NT2/D1 (cell line): Measurements from ENCODE around the gene NRXN3.

ENCODE experiments used
- DNase-seq: peaks from one replicate; pipeline ENCODE4 v3.0.0-alpha.2; 2011; ENCODE audit warnings: low read depth, low spot score
- H3K27me3 ChIP-seq: 2 replicates; pipeline ENCODE4 v1.6.0; 2011; ENCODE audit warnings: mild to moderate bottlenecking; ENCODE audit not compliant: insufficient read length, insufficient read depth
- H3K36me3 ChIP-seq: 2 replicates; pipeline ENCODE4 v1.6.1; 2011; ENCODE audit warnings: mild to moderate bottlenecking, low read length, mixed read lengths; ENCODE audit not compliant: insufficient read depth, insufficient read length
- H3K4me1 ChIP-seq: 2 replicates; pipeline ENCODE4 v1.5.1; 2011; ENCODE audit not compliant: insufficient read depth, insufficient read length
- H3K4me3 ChIP-seq: 2 replicates; pipeline ENCODE4 v1.5.1; 2011; ENCODE audit warnings: low read depth; ENCODE audit not compliant: insufficient read length
- H3K9ac ChIP-seq: 2 replicates; pipeline ENCODE4 v1.6.0; 2011; ENCODE audit warnings: low read depth; ENCODE audit not compliant: insufficient read length
- H3K9me3 ChIP-seq: 2 replicates; pipeline ENCODE4 v1.5.1; 2011; ENCODE audit warnings: mild to moderate bottlenecking, low read length; ENCODE audit not compliant: insufficient read depth
- SUZ12 ChIP-seq: IDR thresholded peaks from 2 replicates; pipeline ENCODE4 v1.6.1; 2011; ENCODE audit not compliant: insufficient read length, insufficient read depth; ENCODE audit errors: extremely low read depth
- YY1 ChIP-seq: IDR thresholded peaks from 2 replicates; pipeline ENCODE4 v1.6.1; 2011; ENCODE audit not compliant: insufficient read length, insufficient read depth
- ZNF274 ChIP-seq: IDR thresholded peaks from 2 replicates; pipeline ENCODE4 v1.6.1; 2011; ENCODE audit warnings: mild to moderate bottlenecking, low read depth, low read length

NRXN3 gene

GRCh38 chr14:79586989-79587598, 1416.9 kb downstream of the NRXN3 start:
- no peak overlapping the region for H3K9ac ChIP-seq
- H3K9me3 ChIP-seq: 0 out of 2 replicates have a peak, but pooled peaks cover 4% of the 10 kb centered on the region
- no peaks in the 10 kb centered on the region for H3K4me1 ChIP-seq
- no peak for TF ChIP-seq YY1
- no peaks in the 10 kb centered on the region for H3K36me3 ChIP-seq
- H3K27me3 ChIP-seq: no peaks in the 10 kb centered on the region
- H3K4me3 ChIP-seq: no peak overlapping the region
- no peak for DNase-seq

- Histone ChIP-seq H3K4me3 (no peak overlapping the region), H3K36me3 (no peaks in the 10 kb centered on the region), H3K4me1 (no peaks in the 10 kb centered on the region), H3K27me3 (no peaks in the 10 kb centered on the region), H3K9ac (no peak overlapping the region), H3K9me3 (0 out of 2 replicates have a peak, but pooled peaks cover 4% of the 10 kb centered on the region)
- TF ChIP-seq ZNF274 (no peak), SUZ12 (no peak), YY1 (no peak)
- no peak for DNase-seq
Observed at GRCh38 chr14:79587875-79588274, 1417.7 kb downstream of the NRXN3 start.

- H3K36me3 ChIP-seq: no peaks in the 10 kb centered on the region
- no peak overlapping the region for H3K4me3 ChIP-seq
- 0 out of 2 replicates have a peak, but pooled peaks cover 4% of the 10 kb centered on the region for H3K9me3 ChIP-seq
- no peak for TF ChIP-seq ZNF274
- TF ChIP-seq SUZ12: no peak
- no peak for TF ChIP-seq YY1
- no peak overlapping the region for H3K9ac ChIP-seq
- no peak for DNase-seq
- H3K27me3 ChIP-seq: no peaks in the 10 kb centered on the region
- H3K4me1 ChIP-seq: no peaks in the 10 kb centered on the region
Observed at GRCh38 chr14:79588398-79588797, 1418.2 kb downstream of the NRXN3 start.

GRCh38 chr14:79596551-79596950, 1426.4 kb downstream of the NRXN3 start:
- no peak for TF ChIP-seq YY1
- no peak for TF ChIP-seq SUZ12
- TF ChIP-seq ZNF274: no peak
- DNase-seq: no peak
- Histone ChIP-seq H3K4me3 (no peak overlapping the region), H3K4me1 (no peaks in the 10 kb centered on the region), H3K27me3 (no peaks in the 10 kb centered on the region), H3K9me3 (peaks cover 27% of the 10 kb centered on the region), H3K36me3 (no peaks in the 10 kb centered on the region), H3K9ac (no peak overlapping the region)

- Histone ChIP-seq H3K9ac (no peak overlapping the region), H3K9me3 (peaks cover 27% of the 10 kb centered on the region), H3K4me3 (no peak overlapping the region), H3K27me3 (no peaks in the 10 kb centered on the region), H3K36me3 (no peaks in the 10 kb centered on the region), H3K4me1 (no peaks in the 10 kb centered on the region)
- DNase-seq: no peak
- TF ChIP-seq ZNF274: no peak
- TF ChIP-seq SUZ12: no peak
- TF ChIP-seq YY1: no peak
Observed at GRCh38 chr14:79597566-79597965, 1427.4 kb downstream of the NRXN3 start.

- no peak for DNase-seq
- no peaks in the 10 kb centered on the region for H3K27me3 ChIP-seq
- H3K4me1 ChIP-seq: no peaks in the 10 kb centered on the region
- H3K36me3 ChIP-seq: no peaks in the 10 kb centered on the region
- TF ChIP-seq SUZ12: no peak
- no peak for TF ChIP-seq ZNF274
- TF ChIP-seq YY1: no peak
- H3K4me3 ChIP-seq: no peak overlapping the region
- no peak overlapping the region for H3K9ac ChIP-seq
- peaks cover 27% of the 10 kb centered on the region for H3K9me3 ChIP-seq
Observed at GRCh38 chr14:79598339-79598738, 1428.2 kb downstream of the NRXN3 start.

GRCh38 chr14:79599239-79599638, 1429.1 kb downstream of the NRXN3 start:
- H3K9ac ChIP-seq: no peak overlapping the region
- DNase-seq: no peak
- H3K4me1 ChIP-seq: no peaks in the 10 kb centered on the region
- no peak overlapping the region for H3K4me3 ChIP-seq
- peaks cover 27% of the 10 kb centered on the region for H3K9me3 ChIP-seq
- H3K27me3 ChIP-seq: no peaks in the 10 kb centered on the region
- no peak for TF ChIP-seq SUZ12
- H3K36me3 ChIP-seq: no peaks in the 10 kb centered on the region

GRCh38 chr14:79600406-79600805, 1430.2 kb downstream of the NRXN3 start:
- no peaks in the 10 kb centered on the region for H3K27me3 ChIP-seq
- no peak for TF ChIP-seq ZNF274
- TF ChIP-seq YY1: no peak
- TF ChIP-seq SUZ12: no peak
- no peaks in the 10 kb centered on the region for H3K36me3 ChIP-seq
- peaks cover 21% of the 10 kb centered on the region for H3K9me3 ChIP-seq
- H3K4me3 ChIP-seq: no peak overlapping the region
- DNase-seq: no peak
- no peaks in the 10 kb centered on the region for H3K4me1 ChIP-seq
- no peak overlapping the region for H3K9ac ChIP-seq
